Calu3 (cell line): ENCODE data around the gene ZNF84. TPM values are rescaled to one million over a fixed set of nuclear protein-coding genes. Genes with fewer than 3 reads are reported as not detected.

Experiments
- BruUV-seq: library from RNA; stranded (reverse); fragments of 400-500 nt; replicated peaks from 2 replicates; lab custom pipeline; 2021; lab: Mats Ljungman, UMichigan
- CTCF ChIA-PET: fragments of 300-600 bp; sonication (Branson Sonifier 250); formaldehyde crosslinking; loops from one replicate; lab custom pipeline; 2022; ENCODE audit warnings: antibody characterized with exemption; lab: Charles Lee
- DNase-seq: peaks from one replicate; pipeline ENCODE4 v3.0.0; 2022
- H3K27ac Mint-ChIP-seq: one replicate; pipeline ENCODE4 v1.8.0; 2022; ENCODE audit warnings: mixed read lengths; ENCODE audit not compliant: unreplicated experiment
- H3K27me3 Mint-ChIP-seq: one replicate; pipeline ENCODE4 v1.8.0; 2022; ENCODE audit warnings: mixed read lengths; ENCODE audit not compliant: unreplicated experiment
- H3K36me3 Mint-ChIP-seq: one replicate; pipeline ENCODE4 v1.8.0; 2022; ENCODE audit warnings: mild to moderate bottlenecking, moderate library complexity, mixed read lengths; ENCODE audit not compliant: insufficient read depth, unreplicated experiment
- H3K4me1 Mint-ChIP-seq: one replicate; pipeline ENCODE4 v1.8.0; 2022; ENCODE audit warnings: mild to moderate bottlenecking, low read depth, mixed read lengths; ENCODE audit not compliant: unreplicated experiment
- H3K4me3 Mint-ChIP-seq: one replicate; pipeline ENCODE4 v1.8.0; 2022; ENCODE audit warnings: mild to moderate bottlenecking, low read depth, moderate library complexity, mixed read lengths; ENCODE audit not compliant: unreplicated experiment
- H3K9me3 Mint-ChIP-seq: one replicate; pipeline ENCODE4 v1.8.0; 2022; ENCODE audit warnings: low read depth, mixed read lengths; ENCODE audit not compliant: unreplicated experiment
- CTCF ChIP-seq: fragments of 200-600 bp; IDR thresholded peaks from one replicate; pipeline ENCODE4 v1.8.0; 2022; ENCODE audit warnings: antibody characterized with exemption; ENCODE audit not compliant: unreplicated experiment
- intact Hi-C: fragments of 100-400 bp; cut with micrococcal nuclease; formaldehyde crosslinking; loops from one replicate; pipeline ENCODE4 v1.10.0; 2022; ENCODE audit not compliant: unreplicated experiment
- total RNA-seq: library from RNA; stranded (reverse); gene quantifications from 2 replicates; pipeline ENCODE4 v1.2.3, GENCODE V29; 2022

Gene ZNF84
- total RNA-seq, 1 experiment from 2014 or later = 44.5 TPM

- no TSS peak for BruUV-seq
- no peaks in the 10 kb centered on the region for H3K27me3 Mint-ChIP-seq
- CTCF ChIA-PET = interaction anchor here (0.7 to 1.0 kb wide), 3 partner anchors 50 to 101 kb away, joined by 3 to 7 read pairs (median 3); partner anchors contain the start of genes ZNF10, ZNF268 and ZNF891
- intact Hi-C loops = loop anchor here (1.0 to 5.0 kb wide), 6 partner anchors 41 to 253 kb away; partner anchors contain the start of genes CHFR, GOLGA3, ZNF10 and ZNF26
- TF ChIP-seq CTCF = no peak
- peak; percentile 98 for DNase-seq
- H3K4me1 Mint-ChIP-seq = no peaks in the 10 kb centered on the region
- peaks cover 27% of the 10 kb centered on the region for H3K36me3 Mint-ChIP-seq
- H3K9me3 Mint-ChIP-seq = peaks cover 22% of the 10 kb centered on the region
- H3K27ac Mint-ChIP-seq = no peak overlapping the region
- H3K4me3 Mint-ChIP-seq = no peak overlapping the region
These were observed 42.7 kb downstream of the ZNF84 start for GRCh38 chr12:133080026-133080367.

- H3K9me3 Mint-ChIP-seq = peaks cover 19% of the 10 kb centered on the region
- no peak within 1 kb of the TSS for H3K27ac Mint-ChIP-seq
- no peaks in the 10 kb centered on the region for H3K4me1 Mint-ChIP-seq
- TF ChIP-seq CTCF = no peak
- intact Hi-C loops = loop anchor here (1.0 to 5.0 kb wide), 6 partner anchors 42 to 253 kb away; partner anchors contain the start of genes CHFR, GOLGA3, ZNF10 and ZNF26
- DNase-seq = peak; percentile 99
- H3K36me3 Mint-ChIP-seq = peaks cover 33% of the 10 kb centered on the region
- BruUV-seq = TSS peak; percentile 77
- H3K4me3 Mint-ChIP-seq = no peak within 1 kb of the TSS
- CTCF ChIA-PET = interaction anchor here (0.7 to 1.0 kb wide), 5 partner anchors 50 to 252 kb away, joined by 3 to 7 read pairs (median 3); partner anchors contain the start of genes GOLGA3, ZNF10, ZNF268 and ZNF891
- H3K27me3 Mint-ChIP-seq = no peaks in the 10 kb centered on the region
These were observed 43.3 kb downstream of the ZNF84 start, which contains the start of gene ZNF140 for GRCh38 chr12:133080368-133081158. Gene ZNF140 (plus strand): TSS chr12:133080923. CDS start chr12:133081321, 398 bp downstream.

GRCh38 chr12:133081159-133081780 is 44.0 kb downstream of the ZNF84 start:
- peaks cover 19% of the 10 kb centered on the region for H3K9me3 Mint-ChIP-seq
- CTCF ChIA-PET = interaction anchor here (0.8 kb wide), 2 partner anchors 100 to 252 kb away, joined by 3 read pairs; partner anchors contain the start of genes GOLGA3 and ZNF268
- H3K36me3 Mint-ChIP-seq = peaks cover 36% of the 10 kb centered on the region
- DNase-seq = no peak
- intact Hi-C loops = loop anchor here (2.0 to 5.0 kb wide), 4 partner anchors 42 to 254 kb away; partner anchors contain the start of genes GOLGA3, ZNF10, ZNF26 and ZNF891
- H3K4me1 Mint-ChIP-seq = no peaks in the 10 kb centered on the region
- TF ChIP-seq CTCF = no peak
- H3K27me3 Mint-ChIP-seq = no peaks in the 10 kb centered on the region
- no TSS peak for BruUV-seq
- H3K4me3 Mint-ChIP-seq = no peak overlapping the region
- no peak overlapping the region for H3K27ac Mint-ChIP-seq

GRCh38 chr12:133083345-133083744 is 46.0 kb downstream of the ZNF84 start:
- Mint-ChIP-seq H3K4me1 (no peaks in the 10 kb centered on the region), H3K27ac (no peak overlapping the region)
- BruUV-seq = no TSS peak

More at GRCh38 chr12:133083345-133083744, 46.0 kb downstream of the ZNF84 start:
- CTCF ChIA-PET = no interaction called here
- Mint-ChIP-seq H3K27me3 (no peaks in the 10 kb centered on the region), H3K9me3 (peaks cover 18% of the 10 kb centered on the region), H3K4me3 (no peak overlapping the region), H3K36me3 (peaks cover 52% of the 10 kb centered on the region)
- TF ChIP-seq CTCF = no peak
- intact Hi-C loops = loop anchor here (5.0 kb wide), 2 partner anchors 96 to 256 kb away; partner anchors contain the start of genes GOLGA3 and ZNF26
- no peak for DNase-seq
